Right lobe of liver (tissue), 6 donors: ENCODE data around the gene CALHM2. TPM values are rescaled to one million over a fixed set of nuclear protein-coding genes. Genes with fewer than 3 reads are reported as not detected.

Experiments used
- ATAC-seq, 4 donors: fragments of 200-7000 bp; cut with Tn5 transposase; one replicate each; pipeline ENCODE4 v1.9.1; 2020; ENCODE audit warnings: mild to moderate bottlenecking in 4 of 4, moderate library complexity in 4 of 4
- DNase-seq, 3 donors: peaks; one replicate each; pipeline ENCODE4 v3.0.0-alpha.2; 2020
- H3K27ac ChIP-seq, 3 donors: fragments of 200-600 bp; one replicate each; pipeline ENCODE4 v1.8.0; 2022
- H3K27me3 ChIP-seq, 2 donors: fragments of 200-600 bp; one replicate each; pipeline ENCODE4 v1.8.0; 2022
- H3K36me3 ChIP-seq, 4 donors: fragments of 200-600 bp; sonication (generic) in 1 of 4; one replicate each; pipeline versions ENCODE4 v1.5.1 to v1.8.0; 2017 to 2022; ENCODE audit warnings: control low read depth in 1 of 4
- H3K4me1 ChIP-seq, 4 donors: fragments of 200-600 bp; sonication (generic) in 1 of 4; one replicate each; pipeline versions ENCODE4 v1.5.1 to v1.8.0; 2017 to 2022; ENCODE audit warnings: control low read depth in 1 of 4
- H3K4me3 ChIP-seq, 3 donors: fragments of 200-600 bp; one replicate each; pipeline ENCODE4 v1.8.0; 2022
- H3K9me3 ChIP-seq, 4 donors: fragments of 200-600 bp; sonication (generic) in 1 of 4; one replicate each; pipeline versions ENCODE4 v1.5.1 to v1.8.0; 2017 to 2022; ENCODE audit warnings: control low read depth in 1 of 4
- POLR2A ChIP-seq: fragments of 450-650 bp; IDR thresholded peaks from one replicate; pipeline ENCODE4 v1.6.1; 2017; ENCODE audit warnings: antibody characterized with exemption, mild to moderate bottlenecking
- WGBS: methylation state at CpG from one replicate; pipeline ENCODE4 v1.1.6; 2018; ENCODE audit warnings: low coverage, low lambda C conversion rate; ENCODE audit not compliant: insufficient coverage; ENCODE audit errors: missing lambda C conversion rate; 5-methylcytosine and 5-hydroxymethylcytosine counted together
- intact Hi-C, 2 donors: fragments of 100-400 bp; cut with DNase I; formaldehyde crosslinking; loops; one replicate each; pipeline versions ENCODE4 v1.11.2 to v1.14.1; 2022
- total RNA-seq, 6 experiments: library from RNA; depleted of rRNA in 2 of 6; stranded (reverse); fragments of >200 nt in 2 of 6; fragmentation: NEBNext Ultra II Directional in 3 of 6; extraction: Animal tissue kit (Norgen Biotek cat#: 25700) in 3 of 6; gene quantifications; one replicate each; pipeline versions ENCODE4 v1.1.0 to v1.2.4, GENCODE V29; 2016 to 2023
- TF ChIP-seq, protein P1 (sequence below), 4 donors: fragments of 200-600 bp in 3 of 4; fragments of 450-650 bp in 1 of 4; IDR thresholded peaks; one replicate each; pipeline versions ENCODE4 v1.5.1 to v1.8.0; 2016 to 2022; ENCODE audit warnings: antibody characterized with exemption in 4 of 4, mild to moderate bottlenecking in 2 of 4
- donor health status: DM: no; HTN: yes; CAD: no.
- donor health status: DM: no; HTN: no; CAD: no.
- donor health status: DM: no; HTN: no; CAD: no.
- donor health status: DM: no; HTN: yes; CAD: no.
- donor health status: DM: no; HTN: yes; CAD: no.

The CALHM2 gene
- total RNA-seq, 6 experiments from 2014 or later, result 2.3 to 5.7 (median 3.7) TPM

- no peak overlapping the region for H3K27ac ChIP-seq
- TF ChIP-seq, protein P1, sequence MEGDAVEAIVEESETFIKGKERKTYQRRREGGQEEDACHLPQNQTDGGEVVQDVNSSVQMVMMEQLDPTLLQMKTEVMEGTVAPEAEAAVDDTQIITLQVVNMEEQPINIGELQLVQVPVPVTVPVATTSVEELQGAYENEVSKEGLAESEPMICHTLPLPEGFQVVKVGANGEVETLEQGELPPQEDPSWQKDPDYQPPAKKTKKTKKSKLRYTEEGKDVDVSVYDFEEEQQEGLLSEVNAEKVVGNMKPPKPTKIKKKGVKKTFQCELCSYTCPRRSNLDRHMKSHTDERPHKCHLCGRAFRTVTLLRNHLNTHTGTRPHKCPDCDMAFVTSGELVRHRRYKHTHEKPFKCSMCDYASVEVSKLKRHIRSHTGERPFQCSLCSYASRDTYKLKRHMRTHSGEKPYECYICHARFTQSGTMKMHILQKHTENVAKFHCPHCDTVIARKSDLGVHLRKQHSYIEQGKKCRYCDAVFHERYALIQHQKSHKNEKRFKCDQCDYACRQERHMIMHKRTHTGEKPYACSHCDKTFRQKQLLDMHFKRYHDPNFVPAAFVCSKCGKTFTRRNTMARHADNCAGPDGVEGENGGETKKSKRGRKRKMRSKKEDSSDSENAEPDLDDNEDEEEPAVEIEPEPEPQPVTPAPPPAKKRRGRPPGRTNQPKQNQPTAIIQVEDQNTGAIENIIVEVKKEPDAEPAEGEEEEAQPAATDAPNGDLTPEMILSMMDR (IDR thresholded peaks at IDR 0.05), result no peak
- TF ChIP-seq POLR2A, result no peak
- WGBS, result no CpG with 5 or more reads among the region's 25 CpGs
- ATAC-seq (no peak), DNase-seq (no peak)
- H3K4me1 ChIP-seq, result no peaks in the 10 kb centered on the region
- no peak overlapping the region for H3K4me3 ChIP-seq
- intact Hi-C loops, result no loop called here
- no peaks in the 10 kb centered on the region for H3K9me3 ChIP-seq
- no peaks in the 10 kb centered on the region for H3K36me3 ChIP-seq
- no peaks in the 10 kb centered on the region for H3K27me3 ChIP-seq
These were observed 3.1 kb upstream of the CALHM2 start for GRCh38 chr10:103455235-103455634.

DNA sequence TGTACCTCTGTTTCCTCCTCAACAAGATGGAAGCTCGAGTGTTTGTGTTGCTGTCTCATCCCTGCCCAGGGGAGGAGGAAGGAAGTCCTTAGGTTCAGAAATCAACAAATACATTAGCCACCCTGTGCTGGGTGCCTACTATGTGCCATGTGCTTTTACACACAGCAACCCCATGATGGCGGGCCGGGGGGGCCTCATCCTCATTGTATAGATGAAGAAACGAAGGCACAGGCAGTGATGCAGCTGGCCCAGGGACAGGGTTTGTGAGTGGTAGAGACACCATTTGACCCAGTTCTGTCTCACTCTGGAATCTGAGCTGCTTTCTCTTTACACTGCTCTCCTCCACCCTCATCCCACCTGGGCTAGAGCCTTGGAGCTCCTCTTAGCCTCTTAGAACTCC, 1.9 kb upstream of the CALHM2 start:
- no peaks in the 10 kb centered on the region for H3K9me3 ChIP-seq
- H3K27me3 ChIP-seq, result no peaks in the 10 kb centered on the region
- intact Hi-C loops, result no loop called here
- no peaks in the 10 kb centered on the region for H3K4me1 ChIP-seq
- no peaks in the 10 kb centered on the region for H3K36me3 ChIP-seq
- H3K27ac ChIP-seq, result no peak overlapping the region
- ATAC-seq, result no peak
- no peak for DNase-seq
- H3K4me3 ChIP-seq, result no peak overlapping the region
- TF ChIP-seq, protein P1 (IDR thresholded peaks at IDR 0.05), result no peak
- TF ChIP-seq POLR2A, result no peak
- 73% methylated on average over 3 of the region's 4 CpGs for WGBS

GRCh38 chr10:103452506-103453230, 498 bp upstream of the CALHM2 start:
- Histone ChIP-seq H3K9me3 (no peaks in the 10 kb centered on the region), H3K4me3 (peak overlapping the region; percentile 54 to 58 (median 54)), H3K36me3 (peaks cover 0 to under 1% (median 0%) of the 10 kb centered on the region in 4 donors), H3K27me3 (no peaks in the 10 kb centered on the region), H3K4me1 (no peaks in the 10 kb centered on the region), H3K27ac (peak overlapping the region; percentile 21 to 81 (median 40))
- TF ChIP-seq, protein P1 (IDR thresholded peaks at IDR 0.05), result no peak
- no peak for TF ChIP-seq POLR2A
- no peak for DNase-seq
- no peak for ATAC-seq
- WGBS, result 58% methylated on average over 10 of the region's 27 CpGs
- intact Hi-C loops, result no loop called here

- Histone ChIP-seq H3K36me3 (peaks cover 0 to 9% (median 5%) of the 10 kb centered on the region in 4 donors), H3K4me3 (peak overlapping the region; percentile 54 to 58 (median 54)), H3K27ac (peak overlapping the region; percentile 40 to 81 (median 52)), H3K9me3 (no peaks in the 10 kb centered on the region), H3K4me1 (no peaks in the 10 kb centered on the region), H3K27me3 (no peaks in the 10 kb centered on the region)
- intact Hi-C loops, result no loop called here
- WGBS, result 23% methylated on average over 10 of the region's 14 CpGs
- TF ChIP-seq, protein P1 (IDR thresholded peaks at IDR 0.05), result no peak
- TF ChIP-seq POLR2A, result no peak
- DNase-seq, result peak; percentile 51 to 67 (median 66)
- ATAC-seq, result peak; percentile 47 to 58 (median 54)
These were observed 918 bp downstream of the CALHM2 start for GRCh38 chr10:103451091-103451813.
